HG03521 (cell line): Measurements from ENCODE around the gene HOXA6.

Experiments
- ATAC-seq: cut with Tn5 transposase; IDR thresholded peaks from one replicate; pipeline ENCODE4 v1.9.1; 2021; ENCODE audit warnings: mild to moderate bottlenecking, moderate library complexity; ENCODE audit not compliant: unreplicated experiment

HOXA6 gene

DNA sequence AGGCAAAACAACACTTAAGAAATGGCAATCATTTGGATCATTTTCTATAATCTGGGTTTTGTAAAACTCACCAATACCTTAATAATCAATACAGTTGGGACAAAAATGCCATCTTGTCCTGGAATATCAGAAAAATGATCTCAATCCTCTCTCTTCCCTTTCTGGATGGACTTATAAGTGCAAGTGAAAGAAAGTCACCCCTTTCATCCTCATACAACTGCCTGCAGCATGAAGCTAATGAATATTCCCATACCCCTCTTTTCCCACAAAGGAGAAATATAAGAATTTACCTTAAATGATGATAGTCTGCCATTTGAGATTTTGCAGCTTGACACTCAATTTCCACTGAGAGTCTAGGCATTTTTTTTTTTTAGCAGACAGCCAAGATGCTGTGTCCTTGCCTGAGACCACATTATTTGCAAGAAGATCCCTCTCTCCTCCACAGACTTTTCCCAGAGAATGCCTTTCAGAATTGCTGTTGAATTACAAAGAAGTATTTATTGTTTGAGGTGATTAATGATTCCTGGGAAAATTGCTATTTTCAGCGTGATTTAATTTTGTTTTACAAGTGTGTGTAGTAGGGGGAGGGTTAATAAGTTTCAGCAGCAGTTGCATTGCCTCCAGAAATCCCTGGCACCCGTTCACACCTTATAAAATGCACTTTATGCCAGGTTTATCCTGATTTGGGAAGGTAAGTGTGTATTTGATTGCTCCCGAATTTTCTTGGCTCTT is 20.8 kb downstream of the HOXA6 start:
- no peak for ATAC-seq

DNA sequence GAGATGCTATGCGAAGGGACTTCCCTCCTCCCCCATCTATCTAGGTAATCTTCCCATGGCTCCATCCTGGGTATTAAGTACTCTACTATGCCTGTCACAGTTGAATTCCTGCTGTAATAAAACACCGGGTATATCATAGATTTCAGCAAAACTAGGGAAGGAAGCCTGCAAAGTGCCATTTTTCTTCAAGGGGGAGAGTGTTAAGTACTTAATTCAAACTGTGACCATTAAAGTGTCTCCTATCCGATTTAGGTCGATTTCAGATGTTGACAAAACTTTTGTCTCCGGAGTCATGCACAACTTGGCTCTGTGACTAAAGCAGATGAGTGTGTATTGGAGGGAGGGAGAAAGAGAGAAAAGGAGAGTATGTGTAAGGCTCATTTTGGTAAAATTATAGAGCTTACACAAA is 21.6 kb downstream of the HOXA6 start:
- no peak for ATAC-seq

DNA sequence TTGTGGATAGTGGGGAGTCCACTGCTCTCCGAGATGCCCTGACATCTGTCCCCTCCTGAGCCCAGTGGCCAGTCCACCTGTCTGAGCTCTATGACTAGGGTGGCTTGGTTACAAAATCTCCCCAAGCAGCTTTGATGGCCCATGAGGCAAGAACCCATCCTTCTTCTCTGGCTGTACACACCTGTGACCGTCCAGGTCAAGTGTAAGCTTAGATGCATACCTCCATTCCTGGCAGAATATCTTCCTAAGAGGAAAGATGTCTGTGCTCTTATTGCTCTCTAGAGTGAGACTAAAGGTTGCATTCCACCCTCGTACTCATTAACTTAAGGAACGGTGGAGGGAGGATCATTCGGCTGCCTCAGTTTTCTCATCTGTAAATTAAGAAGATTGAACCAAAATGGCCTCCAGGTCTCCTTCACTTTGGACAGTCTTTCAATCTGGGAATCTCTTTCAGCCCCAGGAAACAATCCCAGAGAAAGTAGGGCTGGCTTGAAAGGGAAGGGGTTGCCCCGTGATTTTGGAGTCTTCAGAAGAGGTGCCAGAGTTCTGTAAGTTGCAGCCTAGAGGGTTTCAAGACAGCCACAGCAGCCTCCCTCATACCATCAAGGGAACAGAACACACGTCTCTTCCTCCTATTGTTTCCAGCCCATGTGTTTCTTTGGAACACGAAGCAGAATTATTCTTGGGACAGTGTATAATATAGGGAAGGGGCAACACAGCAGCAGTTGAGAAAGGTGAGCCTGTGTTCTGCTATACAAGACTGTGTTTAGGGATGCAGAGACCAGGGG is 22.5 kb downstream of the HOXA6 start:
- no peak for ATAC-seq

DNA sequence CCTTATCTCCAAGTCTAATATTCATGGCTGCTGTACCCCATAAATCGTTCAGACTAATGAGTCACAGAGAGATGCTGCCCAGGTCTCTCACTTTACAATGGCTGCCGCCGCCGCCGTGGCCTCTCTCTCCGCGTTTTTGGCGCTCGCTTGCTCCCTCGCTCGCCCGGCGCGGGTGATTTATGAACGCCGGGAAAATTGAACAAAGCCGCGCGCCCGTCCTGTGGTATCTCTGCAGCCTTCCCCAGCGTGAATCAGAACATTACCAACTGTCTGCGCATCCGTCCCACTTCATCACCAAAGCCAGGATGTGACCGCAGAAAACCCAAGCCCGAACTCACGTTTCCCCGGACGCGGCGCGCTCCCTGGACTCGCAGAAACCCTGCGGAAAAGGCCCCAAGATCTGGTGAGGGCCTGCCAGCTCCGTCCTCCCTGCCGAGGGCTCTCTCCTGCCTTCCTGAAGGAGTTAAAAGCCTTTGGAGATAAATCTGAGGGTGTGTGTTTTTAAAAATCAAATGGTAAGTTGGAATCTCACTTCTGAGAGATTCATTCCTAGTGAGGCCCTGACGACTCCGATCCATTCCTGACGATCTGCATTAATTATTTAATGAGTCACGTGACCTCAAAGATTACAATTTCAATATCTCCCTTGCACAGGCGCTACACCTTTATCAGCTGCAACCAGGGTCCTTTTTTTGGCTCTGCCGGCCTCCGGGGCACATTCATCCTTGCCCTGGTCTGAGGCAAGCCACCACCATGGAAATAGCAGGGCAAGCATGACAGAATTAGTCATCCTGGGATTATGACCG is 23.3 kb downstream of the HOXA6 start:
- ATAC-seq = no peak

DNA sequence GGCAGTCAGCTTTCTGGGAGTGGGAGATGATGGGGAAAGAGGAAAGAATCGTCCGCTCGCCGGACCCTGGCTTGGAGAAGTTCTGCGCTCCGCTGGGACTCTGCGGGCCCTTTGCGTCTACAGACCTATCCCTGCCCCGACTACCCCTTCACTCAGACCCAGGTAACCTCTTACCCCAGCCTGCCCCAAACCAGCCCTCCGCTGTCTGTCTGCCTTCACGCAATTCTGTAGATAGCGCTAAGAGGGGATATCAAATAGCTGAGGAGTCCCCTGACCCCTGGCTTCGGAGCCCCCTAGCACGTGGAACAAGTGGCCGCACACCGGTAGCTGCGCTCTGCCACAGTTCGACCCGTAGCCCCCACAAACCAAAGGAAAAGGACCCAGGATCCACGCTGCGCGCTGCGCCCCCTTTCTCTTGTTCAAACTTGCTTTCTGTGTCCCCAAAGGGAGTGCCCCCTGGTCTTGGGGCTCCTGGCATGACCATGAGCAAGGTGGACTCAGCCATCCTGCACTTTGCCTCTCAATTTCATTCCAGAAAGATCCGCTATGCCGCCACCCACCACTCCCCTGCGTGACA is 24.0 kb downstream of the HOXA6 start:
- ATAC-seq = no peak

DNA sequence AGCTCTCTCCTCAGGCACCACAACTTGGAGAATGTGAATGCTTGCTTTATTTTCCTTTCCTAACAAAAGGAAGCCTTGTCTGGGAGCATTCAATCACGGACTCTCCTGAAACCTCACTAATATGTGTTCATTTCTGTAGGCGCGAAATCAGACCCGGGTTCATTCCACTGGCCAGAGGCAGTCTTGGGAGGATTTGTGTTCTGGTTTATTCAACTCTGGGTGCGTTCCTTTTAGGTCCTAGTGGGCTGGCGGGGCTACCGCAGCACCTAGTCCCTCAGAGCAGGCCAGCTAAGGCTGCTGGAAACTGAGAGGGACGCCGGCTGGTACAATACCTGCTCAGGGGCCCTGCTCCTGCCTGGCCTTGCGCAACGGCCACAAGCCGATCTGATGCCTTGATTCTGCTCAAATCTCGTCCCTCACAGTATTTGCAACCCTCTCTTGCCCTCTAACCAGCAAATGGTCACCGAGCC is 24.5 kb downstream of the HOXA6 start:
- no peak for ATAC-seq

DNA sequence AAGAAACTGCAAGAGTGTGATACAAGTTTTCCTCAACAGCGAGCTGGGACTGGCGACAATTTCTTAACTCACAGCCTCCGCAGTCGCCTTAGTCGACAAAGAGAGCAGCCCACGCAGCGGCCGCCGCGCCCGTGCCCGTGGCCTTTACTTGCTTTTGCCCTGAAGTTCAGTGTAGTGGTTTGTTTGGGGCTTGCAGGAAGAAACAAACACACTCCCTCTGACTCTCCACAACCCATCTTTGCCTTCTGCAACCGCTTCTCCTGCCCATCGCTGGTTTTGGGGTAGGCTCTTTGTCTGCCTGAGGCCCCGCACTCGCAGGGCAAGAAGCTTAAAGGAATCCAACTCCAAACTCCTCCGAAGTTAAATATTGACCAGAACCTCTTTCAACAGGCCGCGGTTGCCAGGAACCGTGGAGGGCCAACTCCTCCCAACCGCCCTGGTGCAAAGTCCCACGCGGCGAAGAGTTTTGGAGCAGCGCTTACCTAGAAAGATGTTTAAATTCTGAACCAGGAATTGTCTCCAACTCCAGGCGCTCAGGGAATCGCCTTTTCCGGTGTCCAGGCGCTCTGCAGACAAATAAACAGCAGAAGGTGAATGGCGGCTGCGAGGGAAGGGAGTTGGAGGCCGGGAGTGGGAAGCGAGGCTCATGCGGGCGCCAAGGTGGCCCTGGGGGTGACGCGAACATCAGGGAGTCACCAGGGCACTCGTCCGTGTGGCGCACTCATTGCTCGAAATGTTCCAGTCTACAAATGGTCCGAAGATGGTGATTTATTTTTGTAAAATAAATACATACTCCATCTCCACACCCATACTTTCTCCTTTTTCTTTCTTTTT is 25.3 kb downstream of the HOXA6 start:
- no peak for ATAC-seq

DNA sequence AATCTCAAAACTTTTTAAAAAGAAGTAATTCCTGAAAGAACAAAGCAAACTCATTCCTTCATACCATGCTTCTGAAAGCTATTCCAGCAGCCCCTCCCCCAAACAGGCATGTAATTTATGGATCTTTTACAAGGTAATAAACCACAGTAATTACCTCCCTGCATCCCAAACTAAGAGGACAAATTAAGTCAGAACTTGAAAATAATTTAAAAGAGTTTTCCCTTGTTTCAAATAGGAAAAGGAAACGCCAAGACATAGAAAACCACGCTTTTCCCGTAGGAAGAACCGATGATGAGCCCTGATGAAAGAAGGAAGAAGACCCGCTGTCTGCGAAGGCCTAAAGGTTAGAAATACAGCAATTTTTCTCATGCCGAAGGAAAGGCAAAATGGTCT is 25.9 kb downstream of the HOXA6 start:
- ATAC-seq = no peak

DNA sequence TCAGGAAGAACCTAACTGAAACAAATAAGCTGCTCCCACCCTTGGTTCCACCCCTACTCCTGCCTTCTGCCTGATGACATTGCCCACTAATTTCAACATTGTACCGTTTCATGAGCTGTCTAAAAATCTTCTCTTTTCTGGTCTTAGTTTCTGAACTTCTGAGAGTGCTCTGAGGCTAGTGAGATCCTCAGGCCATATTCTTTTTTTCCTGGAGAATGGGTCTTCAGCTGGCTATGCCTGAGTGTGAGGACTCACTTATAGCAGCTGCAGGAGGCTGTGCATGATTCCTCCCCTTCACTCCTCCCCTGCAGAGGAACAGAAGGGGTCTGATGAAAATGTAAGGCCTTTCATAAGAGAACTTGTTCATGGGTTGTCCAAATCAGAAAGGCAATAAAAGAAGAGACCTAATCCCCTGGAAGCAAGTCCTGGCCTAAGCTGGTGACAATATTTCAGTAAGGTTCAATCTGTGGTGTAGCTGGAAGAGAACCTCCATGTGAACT is 28.1 kb downstream of the HOXA6 start:
- no peak for ATAC-seq

DNA sequence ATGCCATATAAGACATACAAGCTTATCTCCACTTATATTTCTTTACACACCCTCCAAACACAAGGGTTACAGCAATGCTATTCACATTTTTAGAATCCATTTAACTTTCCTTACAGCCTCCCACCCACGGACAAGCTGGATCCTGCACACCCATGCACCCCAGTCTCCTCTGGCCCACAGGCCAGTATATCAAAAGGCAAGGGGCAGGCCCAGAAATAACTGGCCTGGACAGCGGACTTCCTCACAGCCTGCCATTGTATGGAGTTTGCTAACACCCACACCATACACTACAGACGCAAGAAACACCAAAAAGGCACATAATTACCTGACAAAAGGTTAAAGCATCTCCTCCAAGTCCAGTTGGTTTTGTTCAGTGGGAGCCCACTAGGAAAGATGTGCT is 29.0 kb downstream of the HOXA6 start:
- ATAC-seq = no peak

DNA sequence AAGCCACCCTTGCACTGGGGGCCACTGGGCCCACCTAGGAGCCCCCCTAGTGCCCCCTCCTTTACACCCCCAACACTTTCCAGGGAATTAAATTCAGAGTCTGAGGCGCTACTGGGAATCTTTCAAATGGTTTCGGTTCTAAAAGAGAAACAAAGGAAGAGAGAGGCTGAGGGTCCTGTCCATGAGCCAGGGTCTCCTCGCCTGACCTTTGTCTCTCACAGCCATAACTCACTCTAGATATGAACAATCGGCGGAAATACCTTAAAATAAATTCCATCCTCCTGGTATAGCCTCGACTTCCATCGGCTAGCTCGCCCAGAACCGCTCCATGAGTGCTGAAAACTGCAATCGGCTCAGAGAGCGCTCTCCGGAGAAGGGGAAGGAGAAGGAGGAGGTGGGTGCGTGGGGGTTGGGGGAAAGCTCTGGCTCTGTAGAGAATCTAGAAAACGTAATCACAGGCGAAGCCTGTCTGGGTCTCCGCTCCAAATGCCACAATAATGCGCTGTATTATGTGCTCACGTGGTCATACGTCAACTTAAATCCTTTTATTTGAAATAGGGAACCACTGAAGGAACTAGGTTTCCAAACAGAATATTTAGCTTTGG is 29.6 kb downstream of the HOXA6 start:
- no peak for ATAC-seq

DNA sequence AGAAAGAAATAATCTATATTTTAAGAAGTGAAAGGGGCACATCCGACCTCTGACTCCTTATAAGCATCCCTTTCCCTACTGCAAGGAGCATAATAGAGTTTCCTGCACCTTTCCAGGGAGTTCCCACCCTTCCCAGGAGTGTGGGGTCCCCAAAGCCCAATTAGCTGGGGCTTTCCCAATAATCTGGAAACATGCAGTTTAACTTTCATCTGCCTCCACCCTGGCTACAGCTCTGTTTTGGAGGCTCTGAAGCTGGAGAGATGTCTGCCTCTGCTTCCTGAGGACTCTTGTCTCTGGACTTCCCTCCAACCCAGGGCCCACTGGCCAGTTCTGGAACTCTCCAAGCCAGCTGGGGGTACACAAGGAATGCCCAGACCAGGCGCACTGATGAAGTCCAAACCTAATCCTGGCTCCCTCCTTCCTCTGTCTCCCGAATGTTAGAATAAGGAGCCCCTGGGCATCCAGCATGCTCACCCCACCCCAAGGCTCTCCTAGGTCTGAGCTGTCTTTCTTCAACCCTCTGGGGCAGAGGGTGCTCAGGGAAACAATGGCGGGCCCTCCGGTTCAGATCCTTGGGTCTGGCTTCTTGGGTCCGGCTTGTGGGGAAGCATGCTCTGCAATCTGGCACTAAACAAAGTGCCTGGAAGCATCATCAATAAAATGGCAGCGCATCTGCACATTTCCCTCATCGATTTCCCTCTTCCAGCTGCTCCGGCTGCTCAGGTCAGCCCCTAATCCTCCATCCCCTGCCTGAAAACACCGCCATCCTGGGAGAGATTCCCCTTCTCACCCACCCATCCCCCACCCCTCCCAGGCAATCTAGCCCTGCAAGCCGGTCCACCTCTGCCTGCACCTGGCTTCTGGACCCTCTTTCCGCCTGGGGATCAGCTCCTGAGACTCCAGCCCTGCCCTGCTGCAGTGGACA is 30.4 kb downstream of the HOXA6 start:
- ATAC-seq = no peak

DNA sequence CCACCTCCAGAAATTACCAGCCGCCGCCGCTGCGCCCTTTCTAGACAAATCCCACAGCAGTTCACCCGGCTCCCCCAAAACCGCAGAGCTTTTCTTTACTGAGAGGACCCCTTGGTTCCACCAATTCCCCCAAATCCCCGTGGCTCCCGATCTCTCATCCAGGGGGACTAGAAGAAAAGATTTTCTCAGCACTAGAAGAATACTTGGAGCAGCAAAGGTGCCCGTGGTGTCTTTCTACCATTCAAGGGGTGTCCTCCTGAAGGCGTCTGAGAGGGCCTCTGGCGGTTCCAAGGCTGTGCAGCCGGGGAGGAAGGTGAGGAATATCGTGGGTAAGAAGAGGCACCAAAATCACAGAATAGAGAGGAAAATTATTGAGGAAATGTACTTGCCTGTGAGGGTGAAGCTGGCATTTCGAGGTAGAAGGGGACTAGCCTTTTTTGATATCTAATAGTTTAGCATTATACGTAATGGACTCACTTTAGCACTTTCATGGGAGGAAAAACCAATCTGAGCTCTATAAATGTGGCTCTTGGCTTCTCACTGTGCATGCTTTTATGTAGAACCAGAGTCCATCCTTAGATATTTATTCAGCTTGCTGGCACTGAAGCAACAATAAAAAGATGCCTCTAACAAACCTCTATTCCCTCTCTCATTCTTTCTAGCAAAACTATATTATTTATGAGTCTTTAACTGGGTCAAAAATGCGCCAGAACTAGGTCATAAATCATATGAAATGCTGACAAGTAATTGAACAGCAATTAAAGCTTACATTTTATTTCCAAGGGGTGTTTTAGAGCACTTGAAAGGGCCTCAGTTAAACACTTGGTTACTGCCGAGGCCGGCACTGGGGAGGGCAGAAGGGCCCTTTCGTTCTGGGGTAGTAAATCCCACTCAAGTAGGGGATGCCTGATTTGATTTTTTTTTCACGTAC is 31.3 kb downstream of the HOXA6 start:
- no peak for ATAC-seq

DNA sequence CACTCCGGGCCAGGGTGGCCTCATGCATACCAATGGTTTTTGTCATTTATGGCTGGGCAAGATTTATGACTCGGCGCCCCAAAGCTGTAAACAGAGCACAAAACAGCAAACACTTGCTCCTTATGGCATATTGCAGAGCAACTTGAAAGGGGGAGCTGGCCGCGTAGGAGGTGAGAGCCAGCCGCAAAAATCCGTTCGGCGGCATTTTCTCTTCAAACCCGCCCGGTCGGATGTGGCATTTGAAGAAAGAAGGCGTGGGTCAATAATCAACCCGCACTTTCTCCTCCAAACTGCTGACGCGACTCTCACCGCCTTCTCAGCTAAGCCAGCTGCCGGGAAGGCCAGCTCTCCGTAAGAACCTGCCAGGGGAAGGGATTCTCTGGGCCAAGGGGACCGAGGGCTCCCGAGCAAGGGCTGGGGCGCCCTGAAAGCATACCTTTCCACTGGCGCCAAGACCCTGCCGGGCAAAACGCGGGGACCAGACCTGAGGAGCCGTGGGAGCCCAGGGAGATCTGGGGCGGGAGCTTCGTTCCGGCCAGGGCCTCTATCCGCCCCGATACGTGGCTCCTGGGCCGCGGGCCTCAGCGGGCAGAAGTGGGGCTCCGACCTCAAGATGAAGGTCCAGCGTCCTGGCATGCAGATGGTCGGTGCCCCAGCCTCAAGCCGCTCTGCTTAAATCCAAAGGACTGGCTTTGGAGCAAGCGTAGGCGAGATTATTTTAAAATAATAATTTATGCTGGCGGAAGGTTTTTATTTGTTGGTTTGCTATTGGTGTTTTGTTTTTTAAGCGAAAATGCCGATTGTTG is 32.1 kb downstream of the HOXA6 start:
- no peak for ATAC-seq

DNA sequence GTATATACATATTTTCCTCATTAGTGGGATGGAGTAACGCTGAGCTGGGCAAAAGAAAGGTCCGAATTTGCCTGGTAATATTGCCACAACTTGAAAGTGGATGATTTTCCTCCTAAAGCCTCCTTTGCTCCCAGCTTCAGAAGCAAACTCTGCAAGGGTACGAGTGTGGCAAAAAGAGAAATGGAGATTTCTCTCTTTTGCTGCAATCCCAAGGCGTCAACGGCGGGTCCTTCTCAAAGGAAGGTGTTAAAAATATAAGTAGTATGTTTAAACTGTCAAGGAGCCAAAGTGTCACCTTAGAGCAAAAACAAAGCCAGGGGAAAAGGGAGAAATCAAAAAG is 32.7 kb downstream of the HOXA6 start:
- no peak for ATAC-seq

DNA sequence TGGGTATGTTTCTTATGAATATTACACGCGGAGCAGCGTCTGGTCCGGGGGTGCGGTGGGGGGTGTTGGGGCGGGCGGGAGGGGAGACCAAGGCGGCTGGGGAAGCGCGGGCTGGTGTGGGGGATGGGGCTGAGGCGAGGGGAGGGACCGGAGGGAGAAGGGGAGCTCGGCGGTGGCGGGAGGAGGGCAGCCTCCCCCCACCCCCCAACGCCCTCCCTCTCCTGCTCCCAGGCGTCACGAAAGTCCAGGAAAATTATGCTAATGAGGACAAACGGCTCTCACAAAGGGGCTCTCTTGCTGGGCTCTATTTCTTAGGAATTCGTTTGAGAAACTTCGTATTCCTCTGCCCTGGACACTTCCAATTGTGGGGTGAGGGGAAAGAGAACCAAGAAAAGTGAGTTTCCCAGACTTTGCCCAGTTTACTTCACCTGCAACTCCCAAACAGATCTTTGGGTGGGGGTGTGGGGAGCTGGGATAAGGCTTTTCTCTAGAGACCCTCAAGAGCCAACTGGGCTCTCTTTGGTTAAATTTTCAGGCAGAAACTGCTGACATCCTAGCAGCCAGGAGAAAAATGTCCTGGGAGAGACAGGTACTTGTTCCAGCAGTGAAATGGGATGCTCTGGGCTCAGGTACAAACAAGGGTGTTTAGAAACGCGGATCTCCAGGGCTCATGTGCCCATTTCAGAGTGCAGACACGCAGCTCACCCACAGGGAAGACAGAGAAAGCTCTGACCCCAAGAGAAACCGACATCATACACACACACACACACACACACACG is 33.4 kb downstream of the HOXA6 start:
- ATAC-seq = no peak
